Endothelial cell of umbilical vein (primary cell): ENCODE results near the gene CNOT11. TPM values are rescaled to one million over a fixed set of nuclear protein-coding genes. Genes with fewer than 3 reads are reported as not detected.
"Not testable (repeated sequence)": the region's sequence is repeated elsewhere in the genome, so short reads cannot be mapped to it uniquely, and the experiment has no call there.

Source experiments
- BruUV-seq: library from RNA; stranded (reverse); fragments of 400-500 nt; replicated peaks from 2 replicates; lab custom pipeline; 2021; lab: Mats Ljungman, UMichigan
- CTCF ChIA-PET: fragments of 300-600, 350-600 bp; sonication (Branson Sonifier 250); formaldehyde crosslinking; loops from one replicate; lab custom pipeline; 2021; ENCODE audit warnings: antibody characterized with exemption, inconsistent platforms; lab: Charles Lee
- POLR2A ChIA-PET: fragments of 300-600, 350-600 bp; sonication (Branson Sonifier 250); formaldehyde crosslinking; loops from one replicate; lab custom pipeline; 2021; ENCODE audit warnings: antibody characterized with exemption, inconsistent platforms; lab: Charles Lee
- DNase-seq: peaks from one replicate; pipeline ENCODE4 v3.0.0-alpha.2; 2011; ENCODE audit warnings: low read depth, low spot score
- FAIRE-seq: peaks from 2 replicates; lab custom pipeline; 2011; peaks lifted over from hg19 to GRCh38; lab: Jason Lieb, UNC
- H2AFZ ChIP-seq: 2 replicates; pipeline ENCODE4 v1.6.0; 2012; ENCODE audit warnings: low read depth, low read length, control low read depth, inconsistent platforms
- H3K27ac ChIP-seq: 2 replicates; pipeline ENCODE4 v1.5.1; 2011; ENCODE audit warnings: low read depth, mild to moderate bottlenecking, control low read depth, low read length, moderate library complexity; ENCODE audit not compliant: insufficient read depth
- H3K27me3 ChIP-seq, 2 experiments: 2 replicates each; pipeline versions ENCODE4 v1.6.0 to v1.6.1; 2011; ENCODE audit warnings: low read length in 2 of 2, mixed read lengths in 1 of 2; ENCODE audit not compliant: control insufficient read depth in 2 of 2, insufficient read depth in 2 of 2
- H3K36me3 ChIP-seq, 2 experiments: 2 replicates in 1 of 2; 3 replicates in 1 of 2; pipeline ENCODE4 v1.5.1; 2011; ENCODE audit warnings: low read length in 2 of 2, mild to moderate bottlenecking in 1 of 2, moderate library complexity in 1 of 2; ENCODE audit not compliant: control insufficient read depth in 2 of 2, insufficient read depth in 2 of 2; ENCODE audit errors: extremely low read depth in 1 of 2
- H3K4me1 ChIP-seq: 3 replicates; pipeline ENCODE4 v1.5.1; 2011; ENCODE audit warnings: mild to moderate bottlenecking, low read length; ENCODE audit not compliant: control insufficient read depth, insufficient read depth; ENCODE audit errors: extremely low read depth
- H3K4me2 ChIP-seq: 2 replicates; pipeline ENCODE4 v1.6.1; 2011; ENCODE audit warnings: low read length, control low read depth, mixed read lengths; ENCODE audit not compliant: insufficient read depth
- H3K4me3 ChIP-seq, 3 experiments: fragments of 200-600 bp in 1 of 3; sonication (generic), shearing (Covaris generic) in 1 of 3; replicated peaks in 1 of 3; 2 replicates each; pipeline ENCODE4 v1.5.1; 2011 to 2016; ENCODE audit warnings: control low read depth in 3 of 3, low read length in 3 of 3, mild to moderate bottlenecking in 2 of 3, inconsistent platforms in 1 of 3, low read depth in 1 of 3, moderate library complexity in 1 of 3; ENCODE audit not compliant: insufficient read depth in 1 of 3
- H3K79me2 ChIP-seq: 2 replicates; pipeline ENCODE4 v1.6.0; 2012; ENCODE audit warnings: low read length, inconsistent platforms; ENCODE audit not compliant: control insufficient read depth, insufficient read depth
- H3K9ac ChIP-seq: replicated peaks from 2 replicates; pipeline ENCODE3; 2011; ENCODE audit warnings: low read length, control low read depth; ENCODE audit not compliant: insufficient read depth; ENCODE audit errors: extremely low read depth
- H3K9me1 ChIP-seq: replicated peaks from 3 replicates; pipeline ENCODE4 v1.6.0; 2011; ENCODE audit warnings: mild to moderate bottlenecking, low read length; ENCODE audit not compliant: control insufficient read depth, insufficient read depth; ENCODE audit errors: extremely low read depth
- H3K9me3 ChIP-seq: replicated peaks from 2 replicates; pipeline ENCODE4 v1.5.1; 2012; ENCODE audit warnings: low read length, inconsistent platforms; ENCODE audit not compliant: control insufficient read depth, insufficient read depth
- H4K20me1 ChIP-seq: replicated peaks from 2 replicates; pipeline ENCODE3; 2011; ENCODE audit warnings: mild to moderate bottlenecking, low read length; ENCODE audit not compliant: control insufficient read depth, insufficient read depth; ENCODE audit errors: extremely low read depth
- CTCF ChIP-seq, 2 donors: IDR thresholded peaks; 1 replicate in 1 of 2; 2 replicates in 1 of 2; pipeline ENCODE4 v1.5.1; 2011; ENCODE audit warnings: low read length in 2 of 2, mild to moderate bottlenecking in 2 of 2, moderate library complexity in 2 of 2, control low read depth in 1 of 2, inconsistent platforms in 1 of 2, low read depth in 1 of 2; ENCODE audit not compliant: insufficient read depth in 1 of 2; ENCODE audit errors: extremely low read depth in 1 of 2
- EZH2 ChIP-seq: IDR thresholded peaks from 2 replicates; pipeline ENCODE4 v1.6.1; 2012; ENCODE audit warnings: borderline replicate concordance, low read depth, mild to moderate bottlenecking, moderate library complexity, low read length, inconsistent platforms; ENCODE audit not compliant: severe bottlenecking
- MYC ChIP-seq: IDR thresholded peaks from one replicate; pipeline ENCODE4 v1.6.1; 2011; ENCODE audit warnings: mild to moderate bottlenecking, low read depth, low read length
- POLR2A ChIP-seq: IDR thresholded peaks from 2 replicates; pipeline ENCODE4 v1.6.1; 2012; ENCODE audit warnings: low read depth, mild to moderate bottlenecking, control low read depth, low read length
- POLR2AphosphoS5 ChIP-seq: IDR thresholded peaks from 2 replicates; pipeline ENCODE4 v1.6.1; 2012; ENCODE audit warnings: low read depth, mild to moderate bottlenecking, control low read depth, low read length, moderate library complexity; ENCODE audit not compliant: insufficient read depth
- dilution Hi-C: fragments of 300-500 bp; cut with MboI; formaldehyde crosslinking; loops from one replicate; pipeline ENCODE4 v1.15.0; 2019; ENCODE audit warnings: low sequenced_read_pairs; ENCODE audit not compliant: extremely low pct_ligation_motif_present
- intact Hi-C: fragments of 100-400 bp; cut with micrococcal nuclease; formaldehyde crosslinking; loops from one replicate; pipeline ENCODE4 v1.10.0; 2022
- microRNA-seq: library from miRNA; unstranded; fragments of <30 nt; microRNA quantifications from one replicate; pipeline ENCODE4 v1.2.0, GENCODE V29; 2021; ENCODE audit warnings: borderline number of aligned reads, borderline replicate concordance
- polyA plus RNA-seq, 4 experiments: library from polyadenylated mRNA; depleted of rRNA in 3 of 4; stranded (reverse) in 3 of 4; unstranded in 1 of 4; fragments of >200 nt; gene quantifications; 2 replicates each; pipeline versions ENCODE4 v1.2.1 to v1.2.3, GENCODE V29; 2011 to 2012; ENCODE audit warnings: missing spikeins in 1 of 4
- small RNA-seq: library from RNA; depleted of rRNA; stranded (forward); fragments of <200 nt; gene quantifications from one replicate; pipeline ENCODE3, GENCODE V24; 2012; ENCODE audit warnings: low replicate concordance, low read depth; ENCODE audit not compliant: insufficient read depth, insufficient read length
- total RNA-seq: library from RNA; stranded (reverse); gene quantifications from 2 replicates; pipeline ENCODE4 v1.2.3, GENCODE V29; 2021

Gene CNOT11
- total and polyA plus RNA-seq, 2 donors (not counting 3 experiments of a cell fraction or from before 2014, with no cell fraction given) = 40.5 to 44.3 TPM

GRCh38 chr2:101311696-101312017, 59.0 kb downstream of the CNOT11 start:
- Histone ChIP-seq H3K9me1 (no peaks in the 10 kb centered on the region), H3K27me3 (no peaks in the 10 kb centered on the region), H3K27ac (no peak overlapping the region), H4K20me1 (peaks cover under 1% of the 10 kb centered on the region), H3K36me3 (no peaks in the 10 kb centered on the region), H2AFZ (no peak overlapping the region), H3K4me1 (peaks cover 5% of the 10 kb centered on the region), H3K9ac (no peak overlapping the region), H3K9me3 (no peaks in the 10 kb centered on the region), H3K79me2 (peaks cover 20% of the 10 kb centered on the region), H3K4me3 (no peak overlapping the region), H3K4me2 (no peak overlapping the region)
- intact Hi-C loops = no loop called here
- dilution Hi-C loops = no loop called here
- FAIRE-seq (no peak), DNase-seq (no peak)
- POLR2A ChIA-PET = no interaction called here
- CTCF ChIA-PET = interaction anchor here (0.9 to 1.1 kb wide), 2 partner anchors 11 to 31 kb away, joined by 3 to 5 read pairs; no protein-coding TSS in a partner anchor
- no peak for TF ChIP-seq MYC
- TF ChIP-seq EZH2 = no peak
- TF ChIP-seq POLR2AphosphoS5 = no peak
- no peak for TF ChIP-seq CTCF (IDR thresholded peaks at IDR 0.05; ENCODE audit: extremely low read depth in 1 of 2, insufficient read depth in 1 of 2, low read depth in 1 of 2, low read length in 2 of 2)
- TF ChIP-seq POLR2A = no peak
- no TSS peak for BruUV-seq

GRCh38 chr2:101316568-101316967, 63.9 kb downstream of the CNOT11 start:
- dilution Hi-C loops, H3K79me2 ChIP-seq, intact Hi-C loops, FAIRE-seq, H3K27me3 ChIP-seq, H3K36me3 ChIP-seq, H3K4me2 ChIP-seq, H2AFZ ChIP-seq, H4K20me1 ChIP-seq, H3K9me1 ChIP-seq, DNase-seq, H3K27ac ChIP-seq, H3K4me1 ChIP-seq, POLR2A ChIA-PET, BruUV-seq, CTCF ChIA-PET, H3K4me3 ChIP-seq, H3K9me3 ChIP-seq, H3K9ac ChIP-seq: not testable (repeated sequence)

Small RNAs within 50 kb of the gene (microRNA-seq; reads per million reads assigned to microRNA genes)
- not detected for gene MIR5696

Small RNAs within 50 kb of the gene (small RNA-seq; reads per million reads assigned to genes)
- gene MIR5696 (not detected), gene SNORD89 (29.1 reads per million, percentile 86 among the genes with 10 or more reads in this experiment)

Other genes with a start within 250 kb of the CNOT11 start
- 30.6 and 32.1 TPM in 2 replicates for gene TBC1D8, start 101.5 kb upstream of the CNOT11 start, total RNA-seq
- gene TBC1D8, start 101.5 kb upstream of the CNOT11 start, polyA plus RNA-seq = 26.0 and 28.5 TPM in 2 replicates
- gene RNF149, start 55.8 kb downstream of the CNOT11 start, total RNA-seq = 57.6 and 66.6 TPM in 2 replicates
- 28.1 and 31.3 TPM in 2 replicates for gene RNF149, start 55.8 kb downstream of the CNOT11 start, polyA plus RNA-seq
- gene CREG2, start 134.6 kb downstream of the CNOT11 start, total RNA-seq = 0.88 and 2.0 TPM in 2 replicates
- 0.48 and 0.67 TPM in 2 replicates for gene CREG2, start 134.6 kb downstream of the CNOT11 start, polyA plus RNA-seq
- gene RFX8, start 222.2 kb downstream of the CNOT11 start, total RNA-seq = 0.46 and 1.00 TPM in 2 replicates
- 0.16 and 0.21 TPM in 2 replicates for gene RFX8, start 222.2 kb downstream of the CNOT11 start, polyA plus RNA-seq